ENCODE data around the gene DZANK1. TPM values are rescaled to one million over a fixed set of nuclear protein-coding genes. Genes with fewer than 3 reads are reported as not detected.
"Not testable (repeated sequence)": the region's sequence is repeated elsewhere in the genome, so short reads cannot be mapped to it uniquely, and the experiment has no call there.

The DZANK1 gene
- total RNA-seq, 1 donor = 0.99 TPM

- no peak for TF ChIP-seq CTCF (IDR thresholded peaks at IDR 0.05; ENCODE audit: insufficient read depth, low read length)
- H3K4me3 ChIP-seq (ENCODE audit: low read depth, low read length) = no peak overlapping the region
- DNase-seq (ENCODE audit: low read depth) = no peak
These were observed 76.6 kb downstream of the DZANK1 start for GRCh38 chr20:18390201-18390600.

- no peak overlapping the region for H3K4me3 ChIP-seq (ENCODE audit: low read depth, low read length)
- DNase-seq (ENCODE audit: low read depth) = peak; percentile 50
- TF ChIP-seq CTCF (IDR thresholded peaks at IDR 0.05; ENCODE audit: insufficient read depth, low read length) = no peak
These were observed 78.0 kb downstream of the DZANK1 start for GRCh38 chr20:18388860-18389259.

- no peak for DNase-seq (ENCODE audit: low read depth)
- no peak for TF ChIP-seq CTCF (IDR thresholded peaks at IDR 0.05; ENCODE audit: insufficient read depth, low read length)
- H3K4me3 ChIP-seq (ENCODE audit: low read depth, low read length) = no peak overlapping the region
These were observed 85.8 kb downstream of the DZANK1 start for GRCh38 chr20:18380908-18381529.

GRCh38 chr20:18377896-18378481 is 88.8 kb downstream of the DZANK1 start:
- no peak for TF ChIP-seq CTCF (IDR thresholded peaks at IDR 0.05; ENCODE audit: insufficient read depth, low read length)
- DNase-seq (ENCODE audit: low read depth) = no peak
- H3K4me3 ChIP-seq (ENCODE audit: low read depth, low read length) = no peak overlapping the region

GRCh38 chr20:18375551-18375950 is 91.3 kb downstream of the DZANK1 start:
- not testable (repeated sequence) for DNase-seq (ENCODE audit: low read depth); H3K4me3 ChIP-seq (ENCODE audit: low read depth, low read length)

- TF ChIP-seq CTCF (IDR thresholded peaks at IDR 0.05; ENCODE audit: insufficient read depth, low read length) = no peak
- DNase-seq (ENCODE audit: low read depth) = no peak
- no peak overlapping the region for H3K4me3 ChIP-seq (ENCODE audit: low read depth, low read length)
These were observed 94.5 kb downstream of the DZANK1 start for GRCh38 chr20:18372296-18372695.

- no peak overlapping the region for H3K4me3 ChIP-seq (ENCODE audit: low read depth, low read length)
- no peak for DNase-seq (ENCODE audit: low read depth)
- no peak for TF ChIP-seq CTCF (IDR thresholded peaks at IDR 0.05; ENCODE audit: insufficient read depth, low read length)
These were observed 102.1 kb downstream of the DZANK1 start for GRCh38 chr20:18364768-18365167.
